WERI-Rb-1 (cell line): ENCODE results near the gene PPFIBP2.

Experiments
- DNase-seq: peaks from one replicate; pipeline ENCODE4 v3.0.0-alpha.2; 2020
- H3K27ac ChIP-seq: fragments of 250-450 bp; sonication (Bioruptor Pico); 2 replicates; pipeline ENCODE4 v1.5.1; 2020; ENCODE audit warnings: mild to moderate bottlenecking, moderate library complexity
- H3K27me3 ChIP-seq: fragments of 250-450 bp; sonication (Bioruptor Pico); 2 replicates; pipeline ENCODE4 v1.5.1; 2021; ENCODE audit warnings: mild to moderate bottlenecking, low read depth, moderate library complexity; ENCODE audit not compliant: insufficient read depth, severe bottlenecking
- H3K36me3 ChIP-seq: fragments of 250-450 bp; sonication (Bioruptor Pico); 2 replicates; pipeline ENCODE4 v1.5.1; 2020; ENCODE audit warnings: mild to moderate bottlenecking, moderate library complexity
- H3K4me3 ChIP-seq: 2 replicates; pipeline ENCODE4 v1.5.1; 2011; ENCODE audit warnings: low read depth, mild to moderate bottlenecking, control low read depth, low read length
- H3K9me3 ChIP-seq: fragments of 250-450 bp; sonication (Bioruptor Pico); 2 replicates; pipeline ENCODE4 v1.5.1; 2021; ENCODE audit warnings: mild to moderate bottlenecking, moderate library complexity; ENCODE audit not compliant: severe bottlenecking
- CTCF ChIP-seq: IDR thresholded peaks from 2 replicates; pipeline ENCODE4 v1.5.1; 2011; ENCODE audit warnings: low read depth, mild to moderate bottlenecking, control low read depth, inconsistent platforms, low read length

PPFIBP2 gene

GRCh38 chr11:7670641-7671040, 156.8 kb downstream of the PPFIBP2 start:
- Histone ChIP-seq H3K27ac (no peak overlapping the region), H3K36me3 (no peaks in the 10 kb centered on the region)
- DNase-seq, result no peak

GRCh38 chr11:7671347-7672215, 157.8 kb downstream of the PPFIBP2 start:
- Histone ChIP-seq H3K27ac (no peak overlapping the region), H3K9me3 (no peaks in the 10 kb centered on the region), H3K36me3 (no peaks in the 10 kb centered on the region), H3K4me3 (no peak overlapping the region), H3K27me3 (peaks cover 39% of the 10 kb centered on the region)
- no peak for DNase-seq
- no peak for TF ChIP-seq CTCF

More at GRCh38 chr11:7670641-7671040, 156.8 kb downstream of the PPFIBP2 start:
- no peak overlapping the region for H3K4me3 ChIP-seq
- no peaks in the 10 kb centered on the region for H3K9me3 ChIP-seq
- peaks cover 41% of the 10 kb centered on the region for H3K27me3 ChIP-seq
- no peak for TF ChIP-seq CTCF

GRCh38 chr11:7672276-7672959, 158.6 kb downstream of the PPFIBP2 start:
- H3K27me3 ChIP-seq, result peaks cover 41% of the 10 kb centered on the region
- H3K36me3 ChIP-seq, result no peaks in the 10 kb centered on the region
- no peak overlapping the region for H3K4me3 ChIP-seq
- no peak overlapping the region for H3K27ac ChIP-seq
- no peaks in the 10 kb centered on the region for H3K9me3 ChIP-seq
- no peak for DNase-seq
- TF ChIP-seq CTCF, result no peak

- Histone ChIP-seq H3K9me3 (no peaks in the 10 kb centered on the region), H3K4me3 (peak within 1 kb of the TSS; percentile 25), H3K27me3 (peaks cover 36% of the 10 kb centered on the region), H3K36me3 (no peaks in the 10 kb centered on the region), H3K27ac (no peak within 1 kb of the TSS)
- DNase-seq, result no peak
- no peak for TF ChIP-seq CTCF
Observed at GRCh38 chr11:7672960-7673723, 159.3 kb downstream of the PPFIBP2 start, which contains the start of gene CYB5R2. CYB5R2 (minus strand) TSS chr11:7673500; CDS start chr11:7672825, 675 bp downstream.

GRCh38 chr11:7673724-7674434, 160.1 kb downstream of the PPFIBP2 start:
- Histone ChIP-seq H3K36me3 (no peaks in the 10 kb centered on the region), H3K27ac (no peak overlapping the region), H3K4me3 (peak overlapping the region; percentile 25), H3K9me3 (no peaks in the 10 kb centered on the region), H3K27me3 (peaks cover 36% of the 10 kb centered on the region)
- DNase-seq, result no peak
- no peak for TF ChIP-seq CTCF
